Colonic mucosa (tissue), 4 donors: ENCODE measurements around the gene PSAP. TPM values are rescaled to one million over a fixed set of nuclear protein-coding genes. Genes with fewer than 3 reads are reported as not detected.

Experiments used
- DNase-seq: peaks from one replicate; pipeline ENCODE4 v3.0.0-alpha.2; 2020
- H3K27ac ChIP-seq: fragments of 200-600 bp; one replicate; pipeline ENCODE4 v1.8.0; 2021
- H3K27me3 ChIP-seq: fragments of 200-600 bp; one replicate; pipeline ENCODE4 v1.8.0; 2021
- H3K36me3 ChIP-seq: fragments of 200-600 bp; one replicate; pipeline ENCODE4 v1.8.0; 2021
- H3K4me1 ChIP-seq: fragments of 200-600 bp; one replicate; pipeline ENCODE4 v1.8.0; 2021; ENCODE audit warnings: mild to moderate bottlenecking
- H3K4me3 ChIP-seq: fragments of 200-600 bp; one replicate; pipeline ENCODE4 v1.8.0; 2021
- H3K9ac ChIP-seq, 2 donors: one replicate each; pipeline ENCODE4 v1.7.0; 2013; ENCODE audit warnings: control low read depth in 2 of 2, low read depth in 2 of 2, low read length in 2 of 2
- H3K9me3 ChIP-seq: fragments of 200-600 bp; one replicate; pipeline ENCODE4 v1.8.0; 2021
- CTCF ChIP-seq: fragments of 200-600 bp; IDR thresholded peaks from one replicate; pipeline ENCODE4 v1.8.0; 2022; ENCODE audit warnings: antibody characterized with exemption, mild to moderate bottlenecking
- intact Hi-C: fragments of 100-400 bp; cut with DNase I; formaldehyde crosslinking; loops from one replicate; pipeline ENCODE4 v1.14.1; 2022
- total RNA-seq, 2 donors: library from RNA; stranded (reverse); fragmentation: NEBNext Ultra II Directional in 1 of 2; extraction: Animal tissue kit (Norgen Biotek cat#: 25700) in 1 of 2; gene quantifications; one replicate each; pipeline ENCODE4 v1.2.1, GENCODE V29; 2021
- donor health status: healthy.
- donor health status: DM: no; HTN: no; CAD: no.
- donor health status: DM: no; HTN: no; CAD: no.

PSAP gene
- total RNA-seq, 2 donors from 2014 or later = 363 to 629 TPM

GRCh38 chr10:71831646-71832552 is 19.2 kb downstream of the PSAP start:
- intact Hi-C loops = loop anchor here (10.0 kb wide), 1 partner anchor 63 kb away; no protein-coding TSS in a partner anchor
- Histone ChIP-seq H3K4me3 (no peak overlapping the region), H3K27ac (no peak overlapping the region), H3K36me3 (peaks cover 24% of the 10 kb centered on the region), H3K4me1 (no peaks in the 10 kb centered on the region), H3K9ac (no peak overlapping the region), H3K9me3 (no peaks in the 10 kb centered on the region), H3K27me3 (no peaks in the 10 kb centered on the region)
- no peak for TF ChIP-seq CTCF
- DNase-seq = no peak

GRCh38 chr10:71830726-71831125 is 20.3 kb downstream of the PSAP start:
- no peaks in the 10 kb centered on the region for H3K9me3 ChIP-seq
- no peak overlapping the region for H3K27ac ChIP-seq
- H3K4me3 ChIP-seq = no peak overlapping the region
- H3K36me3 ChIP-seq = peaks cover 30% of the 10 kb centered on the region
- TF ChIP-seq CTCF = no peak
- no peak for DNase-seq
- no peaks in the 10 kb centered on the region for H3K27me3 ChIP-seq
- intact Hi-C loops = loop anchor here (10.0 kb wide), 1 partner anchor 64 kb away; no protein-coding TSS in a partner anchor
- no peak overlapping the region for H3K9ac ChIP-seq
- H3K4me1 ChIP-seq = no peaks in the 10 kb centered on the region

- intact Hi-C loops = loop anchor here (10.0 kb wide), 1 partner anchor 65 kb away; no protein-coding TSS in a partner anchor
- no peak overlapping the region for H3K4me3 ChIP-seq
- peaks cover 38% of the 10 kb centered on the region for H3K36me3 ChIP-seq
- no peak for DNase-seq
- H3K9me3 ChIP-seq = no peaks in the 10 kb centered on the region
- H3K27me3 ChIP-seq = no peaks in the 10 kb centered on the region
- no peak overlapping the region for H3K9ac ChIP-seq
- H3K27ac ChIP-seq = no peak overlapping the region
- no peaks in the 10 kb centered on the region for H3K4me1 ChIP-seq
- TF ChIP-seq CTCF = no peak
These were observed 21.2 kb downstream of the PSAP start for GRCh38 chr10:71829896-71830295.

- TF ChIP-seq CTCF = no peak
- no peak overlapping the region for H3K9ac ChIP-seq
- no peak for DNase-seq
- no peak overlapping the region for H3K27ac ChIP-seq
- intact Hi-C loops = no loop called here
- peaks cover 42% of the 10 kb centered on the region for H3K36me3 ChIP-seq
- H3K4me3 ChIP-seq = no peak overlapping the region
- no peaks in the 10 kb centered on the region for H3K27me3 ChIP-seq
- H3K4me1 ChIP-seq = no peaks in the 10 kb centered on the region
- H3K9me3 ChIP-seq = no peaks in the 10 kb centered on the region
These were observed 21.9 kb downstream of the PSAP start for GRCh38 chr10:71829171-71829570.

GRCh38 chr10:71828702-71829101 is 22.3 kb downstream of the PSAP start:
- TF ChIP-seq CTCF = no peak
- no peak overlapping the region for H3K27ac ChIP-seq

More at GRCh38 chr10:71828702-71829101, 22.3 kb downstream of the PSAP start:
- no peaks in the 10 kb centered on the region for H3K9me3 ChIP-seq
- no peak overlapping the region for H3K4me3 ChIP-seq
- DNase-seq = no peak
- H3K4me1 ChIP-seq = no peaks in the 10 kb centered on the region
- intact Hi-C loops = no loop called here
- H3K9ac ChIP-seq = no peak overlapping the region
- H3K36me3 ChIP-seq = peaks cover 42% of the 10 kb centered on the region
- no peaks in the 10 kb centered on the region for H3K27me3 ChIP-seq
